Natural killer cell treated with Interleukin-12 subunit alpha and Interleukin-12 subunit beta and Interleukin-15 and Interleukin-18, amount 100 ng/mL, for 72 hours (primary cell): ENCODE data around the gene PARVA. TPM values are rescaled to one million over a fixed set of nuclear protein-coding genes. Genes with fewer than 3 reads are reported as not detected.

Source experiments
- ATAC-seq, 2 donors: fragments of 150-1000 bp; cut with Tn5 transposase in 1 of 2; sonication (Bioruptor Pico), chemical (Tn5 transposase) in 1 of 2; 2 replicates each; pipeline ENCODE4 v1.10.0; 2021
- DNase-seq: peaks from one replicate; pipeline ENCODE4 v3.0.0; 2022; ENCODE audit warnings: low spot score
- H3K27ac Mint-ChIP-seq, 2 donors: 1 replicate in 1 of 2; 2 replicates in 1 of 2; pipeline ENCODE4 v1.8.0; 2022; ENCODE audit warnings: mixed read lengths in 2 of 2, mild to moderate bottlenecking in 1 of 2, moderate library complexity in 1 of 2
- H3K27me3 Mint-ChIP-seq, 2 donors: 1 replicate in 1 of 2; 2 replicates in 1 of 2; pipeline ENCODE4 v1.8.0; 2022; ENCODE audit warnings: mixed read lengths in 2 of 2
- H3K36me3 Mint-ChIP-seq: one replicate; pipeline ENCODE4 v1.8.0; 2022; ENCODE audit warnings: mixed read lengths
- H3K4me1 Mint-ChIP-seq, 2 donors: 1 replicate in 1 of 2; 2 replicates in 1 of 2; pipeline ENCODE4 v1.8.0; 2022; ENCODE audit warnings: low read depth in 2 of 2, mixed read lengths in 2 of 2, mild to moderate bottlenecking in 1 of 2
- H3K4me3 Mint-ChIP-seq: one replicate; pipeline ENCODE4 v1.8.0; 2022; ENCODE audit warnings: mixed read lengths
- H3K9me3 Mint-ChIP-seq: 2 replicates; pipeline ENCODE4 v1.8.0; 2022; ENCODE audit warnings: mixed read lengths
- total RNA-seq, 2 donors: library from RNA; stranded (reverse); gene quantifications; one replicate each; pipeline ENCODE4 v1.2.3, GENCODE V29; 2022

The PARVA gene
- total RNA-seq, 2 donors from 2014 or later, result not detected

DNA sequence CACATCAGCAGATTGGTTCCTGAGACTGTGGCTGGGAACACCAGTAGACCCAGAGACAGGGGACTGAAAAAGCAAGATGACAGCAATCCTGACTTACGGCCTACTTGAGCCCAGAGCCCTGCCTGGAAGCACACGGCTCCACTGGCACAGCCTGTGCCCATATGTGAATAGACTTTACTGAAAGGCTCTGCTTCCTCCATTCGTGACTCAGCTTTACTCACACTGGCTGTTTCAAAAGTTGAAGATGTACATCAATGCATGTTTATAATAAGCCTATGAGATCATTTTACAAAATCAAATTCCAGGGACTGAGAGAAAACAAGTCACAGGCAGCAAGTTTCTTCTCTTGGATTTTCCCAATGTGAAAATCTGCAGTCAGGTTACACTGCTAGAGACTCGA, 162.2 kb downstream of the PARVA start:
- no peaks in the 10 kb centered on the region for H3K36me3 Mint-ChIP-seq
- ATAC-seq (no peak), DNase-seq (no peak)
- no peaks in the 10 kb centered on the region for H3K4me1 Mint-ChIP-seq
- H3K4me3 Mint-ChIP-seq, result no peak overlapping the region
- H3K27ac Mint-ChIP-seq, result no peak overlapping the region
- peaks cover 12 to 33% of the 10 kb centered on the region in 2 donors for H3K27me3 Mint-ChIP-seq
- H3K9me3 Mint-ChIP-seq, result no peaks in the 10 kb centered on the region

DNA sequence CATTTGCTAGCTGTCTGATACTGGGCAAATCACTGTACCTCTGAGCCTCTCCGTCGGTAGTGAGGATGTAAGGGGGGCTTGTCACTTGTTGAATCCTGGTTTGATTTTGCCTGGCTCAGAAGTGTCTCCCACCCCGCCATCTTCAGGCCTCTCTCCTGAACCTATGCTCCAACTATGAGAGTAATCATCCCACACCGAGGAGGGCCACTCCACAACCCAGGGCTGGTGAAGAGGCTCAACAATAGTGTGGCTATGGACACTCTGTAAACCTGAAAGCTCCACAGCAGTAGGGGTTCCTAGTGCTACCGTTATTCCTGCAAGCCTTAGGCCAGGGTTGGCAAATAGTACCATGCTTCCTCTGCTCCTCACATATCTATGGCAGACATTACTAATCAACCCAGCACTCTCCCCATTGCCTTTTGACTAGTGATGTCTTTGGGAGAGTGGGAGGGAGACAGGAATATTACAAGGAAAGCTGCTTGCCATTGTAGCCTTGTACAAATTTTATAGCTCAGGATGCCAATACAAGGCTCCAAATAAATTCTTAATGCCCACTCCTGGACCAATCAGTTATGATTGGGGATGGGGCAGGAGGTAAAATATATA, 162.8 kb downstream of the PARVA start:
- peaks cover 10 to 33% of the 10 kb centered on the region in 2 donors for H3K27me3 Mint-ChIP-seq
- ATAC-seq, result no peak
- peak; percentile 12 for DNase-seq

DNA sequence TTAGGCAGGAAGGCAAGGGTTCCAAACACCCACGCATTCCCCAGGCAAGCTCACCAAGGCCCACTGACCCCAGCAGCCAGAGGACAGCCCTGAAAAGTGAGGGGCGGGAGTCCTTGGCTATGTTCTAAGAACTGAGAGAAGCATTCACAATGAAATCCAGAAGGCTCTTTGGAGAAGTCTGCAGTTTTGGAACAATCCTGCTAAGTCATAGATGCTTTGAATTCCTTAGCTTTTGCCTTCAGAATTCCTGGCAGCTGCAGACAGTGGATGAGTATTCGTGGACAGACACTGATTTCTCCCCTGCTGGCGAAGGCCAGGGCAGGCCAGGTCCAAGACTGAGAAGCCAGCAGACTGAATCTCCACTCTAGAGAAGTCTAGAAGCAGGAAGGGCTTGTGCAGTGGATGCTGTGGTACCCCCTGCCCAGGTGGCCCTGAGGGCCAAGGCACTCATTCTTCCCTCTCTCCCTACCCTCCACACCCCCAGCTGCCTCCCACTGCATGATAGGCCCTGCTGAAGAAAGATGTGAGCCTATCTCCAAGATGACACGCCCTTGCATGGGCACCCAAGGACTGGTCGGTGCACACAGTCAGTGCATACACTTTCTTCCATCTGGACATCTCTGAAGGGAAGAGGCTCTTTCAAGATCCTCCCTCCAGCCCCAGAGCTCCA, 163.7 kb downstream of the PARVA start:
- Mint-ChIP-seq H3K4me1 (no peaks in the 10 kb centered on the region), H3K4me3 (no peak overlapping the region), H3K27me3 (peaks cover 9 to 29% of the 10 kb centered on the region in 2 donors), H3K27ac (no peak overlapping the region), H3K9me3 (no peaks in the 10 kb centered on the region), H3K36me3 (no peaks in the 10 kb centered on the region)
- ATAC-seq (no peak), DNase-seq (peak; percentile 5)

More for the DNA sequence above, 162.8 kb downstream of the PARVA start:
- no peak overlapping the region for H3K4me3 Mint-ChIP-seq
- H3K27ac Mint-ChIP-seq, result no peak overlapping the region
- H3K4me1 Mint-ChIP-seq, result no peaks in the 10 kb centered on the region
- no peaks in the 10 kb centered on the region for H3K9me3 Mint-ChIP-seq
- no peaks in the 10 kb centered on the region for H3K36me3 Mint-ChIP-seq

DNA sequence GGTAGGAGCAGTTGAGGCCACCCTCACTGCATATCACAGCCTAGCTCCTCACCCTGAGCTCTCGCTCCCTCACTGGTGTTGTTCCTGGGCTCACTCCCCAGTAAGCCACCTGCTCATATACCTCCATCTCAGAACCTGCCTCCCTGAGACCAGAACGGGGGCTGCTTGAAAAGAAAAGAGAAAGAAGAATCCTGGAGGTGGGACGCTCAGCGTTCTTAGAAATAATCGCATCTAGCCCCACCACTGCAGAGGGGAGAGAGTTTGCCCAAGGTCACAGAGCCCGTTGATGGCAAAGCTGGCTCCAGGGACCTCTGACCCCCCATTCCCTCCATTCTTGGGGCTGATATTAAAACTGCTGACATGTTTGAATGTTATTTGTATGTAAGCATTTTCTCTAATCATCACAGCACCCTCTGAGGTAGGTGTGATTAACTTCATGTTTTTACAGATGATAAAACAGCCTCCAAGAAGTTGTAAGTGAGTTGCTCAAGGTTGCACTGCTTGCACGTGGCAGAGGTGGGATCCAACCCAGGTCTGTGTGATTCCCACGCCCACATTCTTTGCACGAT, 164.3 kb downstream of the PARVA start:
- DNase-seq (no peak), ATAC-seq (no peak)
- Mint-ChIP-seq H3K27me3 (peaks cover 5 to 23% of the 10 kb centered on the region in 2 donors), H3K27ac (no peak overlapping the region), H3K4me3 (no peak overlapping the region), H3K4me1 (no peaks in the 10 kb centered on the region), H3K36me3 (no peaks in the 10 kb centered on the region), H3K9me3 (no peaks in the 10 kb centered on the region)

DNA sequence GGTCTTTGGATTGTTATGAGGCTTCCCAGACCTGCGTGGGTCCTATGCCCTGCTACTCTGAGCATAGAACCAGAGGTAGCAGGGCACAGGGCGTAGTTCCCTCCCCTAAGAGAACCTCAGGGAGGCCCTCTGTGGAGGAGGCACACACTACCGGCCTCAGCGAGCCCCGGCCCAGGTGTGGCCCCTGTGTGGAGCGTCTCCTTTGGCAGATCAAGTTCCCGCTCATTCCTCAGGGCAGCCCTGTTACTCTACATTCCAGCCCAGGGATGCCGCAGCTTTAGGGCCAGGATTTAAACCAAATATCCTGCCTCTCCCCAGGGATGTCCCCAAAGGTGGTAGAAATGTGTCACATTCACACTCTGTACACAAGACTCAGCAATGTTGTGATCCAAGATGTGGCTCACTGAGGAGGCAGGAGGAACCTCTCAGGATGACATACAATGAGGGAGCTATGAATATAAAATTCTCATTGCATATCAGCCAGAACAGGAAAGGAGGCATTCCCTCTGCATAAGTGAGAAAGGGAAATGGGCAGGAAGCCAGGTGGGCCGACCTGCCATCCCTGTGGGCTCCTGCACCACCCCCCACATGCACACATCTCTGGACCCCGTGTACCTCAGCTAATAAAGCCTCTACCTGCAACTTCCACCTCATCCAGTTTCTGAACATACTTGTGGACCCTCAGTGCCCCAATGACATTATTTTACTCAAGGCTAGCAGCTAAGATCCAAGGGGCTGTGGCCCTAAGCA, 165.0 kb downstream of the PARVA start:
- Mint-ChIP-seq H3K36me3 (no peaks in the 10 kb centered on the region), H3K4me1 (no peaks in the 10 kb centered on the region), H3K4me3 (no peak overlapping the region), H3K9me3 (no peaks in the 10 kb centered on the region), H3K27me3 (peaks cover 5 to 16% of the 10 kb centered on the region in 2 donors), H3K27ac (no peak overlapping the region)
- ATAC-seq (no peak), DNase-seq (peak; percentile 42)

DNA sequence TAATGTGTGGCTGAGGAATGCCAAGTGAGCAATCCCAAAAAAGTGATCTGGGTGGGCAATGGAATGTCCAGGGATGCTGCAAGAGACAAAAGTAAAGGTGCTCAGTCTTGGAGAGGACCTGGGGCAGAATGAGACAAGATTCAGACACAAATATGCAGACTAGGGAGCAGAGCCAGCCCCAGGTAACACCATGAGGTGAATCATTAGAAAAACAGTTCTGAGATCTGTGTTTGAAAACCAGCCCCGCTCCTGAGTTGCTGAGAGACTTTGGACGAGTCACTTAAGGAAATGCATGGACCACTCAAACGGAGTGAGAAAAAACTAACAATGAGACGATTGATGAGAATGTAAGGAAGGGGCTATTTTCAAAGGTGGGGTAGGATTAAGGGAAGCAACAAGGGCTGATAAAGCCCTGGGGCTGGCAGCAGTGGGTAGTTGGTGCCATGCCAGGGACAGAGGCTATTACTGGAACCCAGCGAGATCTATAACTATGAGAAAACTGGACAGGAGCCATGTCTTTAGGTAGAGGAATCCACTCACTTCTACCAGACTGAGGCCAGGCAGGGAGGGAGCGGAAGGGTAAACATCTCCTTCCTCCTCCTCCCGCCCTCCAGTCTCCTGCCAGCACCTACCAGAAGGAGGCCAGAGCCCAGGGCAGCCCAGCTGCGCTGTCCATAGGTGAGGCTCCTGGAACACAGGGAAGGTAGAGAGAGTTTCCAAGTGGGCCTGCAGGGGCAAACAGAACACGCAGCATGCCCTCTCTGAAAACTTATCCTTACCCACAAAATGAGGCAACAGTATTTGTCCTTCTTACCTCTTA, 166.4 kb downstream of the PARVA start:
- H3K27me3 Mint-ChIP-seq, result peaks cover 5 to 8% of the 10 kb centered on the region in 2 donors
- no peak for ATAC-seq
- peak; percentile 25 for DNase-seq
- no peaks in the 10 kb centered on the region for H3K4me1 Mint-ChIP-seq
- H3K9me3 Mint-ChIP-seq, result no peaks in the 10 kb centered on the region
- no peak overlapping the region for H3K27ac Mint-ChIP-seq
- no peak overlapping the region for H3K4me3 Mint-ChIP-seq
- H3K36me3 Mint-ChIP-seq, result no peaks in the 10 kb centered on the region

DNA sequence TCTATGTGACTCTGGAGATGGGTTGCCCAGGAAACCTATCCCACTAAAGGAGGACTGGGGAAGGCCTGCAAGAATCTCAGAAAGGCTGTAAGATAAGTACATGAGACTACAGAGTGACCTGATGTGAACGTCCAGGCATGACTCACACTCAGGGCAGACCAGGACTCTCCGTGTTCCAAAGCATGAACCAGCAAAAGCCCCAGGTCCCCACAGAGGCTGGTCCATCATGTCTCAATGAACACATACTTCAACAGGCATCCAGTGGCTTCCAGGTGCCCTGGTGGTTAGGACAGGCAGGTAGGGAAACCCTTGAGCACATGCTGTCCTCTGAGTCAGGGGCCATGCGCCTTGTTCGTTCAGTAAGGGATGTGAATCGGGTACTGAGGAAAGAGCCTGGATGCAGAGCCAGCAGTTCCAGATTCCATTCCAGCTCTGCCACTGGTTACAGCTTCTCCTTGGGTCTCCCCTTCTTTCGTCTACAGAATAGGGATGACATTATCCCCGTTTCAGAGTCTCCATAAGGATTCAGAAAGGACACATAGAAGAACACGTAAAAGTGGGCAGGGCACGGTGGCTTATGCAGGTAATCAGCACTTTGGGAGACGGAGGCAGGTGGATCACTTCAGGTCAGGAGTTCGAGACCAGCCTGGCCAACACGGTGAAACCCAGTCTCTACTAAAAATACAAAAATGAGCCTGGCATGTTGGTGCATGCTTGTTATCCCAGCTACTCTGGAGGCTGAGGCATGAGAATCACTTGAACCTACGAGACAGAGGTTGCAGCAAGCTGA, 167.8 kb downstream of the PARVA start:
- peaks cover 5 to 8% of the 10 kb centered on the region in 2 donors for H3K27me3 Mint-ChIP-seq
- DNase-seq (no peak), ATAC-seq (no peak)
- H3K36me3 Mint-ChIP-seq, result no peaks in the 10 kb centered on the region
- no peaks in the 10 kb centered on the region for H3K9me3 Mint-ChIP-seq
- H3K27ac Mint-ChIP-seq, result no peak overlapping the region
- no peaks in the 10 kb centered on the region for H3K4me1 Mint-ChIP-seq
- H3K4me3 Mint-ChIP-seq, result no peak overlapping the region

DNA sequence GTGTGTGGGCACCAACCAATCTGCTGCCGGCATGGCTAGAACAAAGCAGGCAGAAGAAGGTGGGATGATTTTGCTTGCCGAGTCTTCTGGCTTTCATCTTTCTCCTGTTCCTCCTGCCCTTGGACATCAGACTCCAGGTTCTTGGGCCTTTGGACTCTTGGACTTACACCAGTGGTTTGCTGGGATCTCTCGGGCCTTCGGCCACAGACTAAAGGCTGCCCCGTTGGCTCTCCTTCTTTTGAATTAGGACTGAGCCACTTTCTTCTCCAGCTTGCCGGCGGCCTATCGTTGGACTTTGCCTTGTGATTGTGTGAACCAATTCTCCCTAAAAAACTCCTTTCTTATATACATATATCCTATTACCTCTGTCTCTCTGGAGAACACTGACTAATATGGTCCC, 168.8 kb downstream of the PARVA start:
- no peak overlapping the region for H3K27ac Mint-ChIP-seq

DNA sequence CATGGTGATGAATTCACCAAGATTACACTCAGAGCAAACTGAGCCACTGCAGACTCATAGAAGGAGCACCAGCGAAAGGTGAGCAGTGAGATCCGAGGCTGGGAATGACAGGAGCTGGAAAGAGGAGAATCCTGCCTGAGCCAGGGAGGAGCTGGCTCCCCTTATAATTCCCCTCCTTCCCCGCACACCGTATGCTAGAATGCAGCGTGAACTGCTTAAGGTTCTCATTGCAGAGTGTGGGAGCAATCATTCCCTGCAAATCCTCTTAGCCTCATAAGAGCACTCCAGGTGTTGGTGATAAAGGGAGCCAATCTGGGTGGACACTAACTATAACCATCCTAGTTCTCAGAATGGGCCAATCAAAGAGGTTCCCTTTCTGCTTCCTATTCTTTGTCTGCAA, 169.3 kb downstream of the PARVA start:
- Mint-ChIP-seq H3K4me1 (no peaks in the 10 kb centered on the region), H3K27ac (no peak overlapping the region), H3K9me3 (no peaks in the 10 kb centered on the region), H3K36me3 (no peaks in the 10 kb centered on the region), H3K27me3 (peaks cover 5 to 8% of the 10 kb centered on the region in 2 donors), H3K4me3 (no peak overlapping the region)
- ATAC-seq, result no peak
- DNase-seq, result no peak

More for the DNA sequence above, 168.8 kb downstream of the PARVA start:
- Mint-ChIP-seq H3K4me3 (no peak overlapping the region), H3K9me3 (no peaks in the 10 kb centered on the region), H3K36me3 (no peaks in the 10 kb centered on the region), H3K4me1 (no peaks in the 10 kb centered on the region), H3K27me3 (peaks cover 5 to 8% of the 10 kb centered on the region in 2 donors)
- DNase-seq (no peak), ATAC-seq (no peak)

DNA sequence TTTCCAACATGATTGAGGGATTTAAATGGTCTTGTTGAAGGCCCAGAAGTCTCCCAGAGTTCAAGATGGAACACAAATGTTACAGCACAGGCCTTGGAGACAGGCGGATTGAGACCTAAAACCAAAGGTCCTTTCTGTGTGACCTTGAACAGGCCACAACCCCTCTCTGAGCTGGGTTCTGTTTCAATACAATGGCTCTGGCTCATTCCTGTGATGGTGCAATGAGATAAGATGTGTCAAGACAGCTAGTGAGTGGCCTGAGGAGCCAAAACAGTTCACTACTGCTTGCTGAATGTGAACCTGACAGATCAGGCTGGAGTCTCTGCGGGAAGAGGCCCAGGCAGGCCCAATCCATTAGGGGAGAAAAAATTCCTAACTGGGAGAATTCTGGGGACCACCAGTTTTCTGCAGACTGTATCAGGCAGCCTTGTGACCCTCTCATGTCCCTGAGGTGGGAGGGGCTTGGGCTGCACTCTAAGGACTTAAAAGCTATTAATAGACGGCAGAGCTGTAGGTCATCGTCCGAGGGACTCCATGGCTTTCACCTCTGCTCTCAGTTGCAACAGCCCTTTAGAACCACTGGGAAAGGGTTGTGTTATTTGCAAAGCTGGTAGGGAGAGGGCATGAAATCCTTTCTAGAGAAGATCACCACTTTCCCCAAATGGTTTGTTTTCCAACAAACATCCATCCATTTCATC, 170.7 kb downstream of the PARVA start:
- Mint-ChIP-seq H3K4me3 (no peak overlapping the region), H3K4me1 (no peaks in the 10 kb centered on the region), H3K9me3 (no peaks in the 10 kb centered on the region), H3K27ac (no peak overlapping the region), H3K27me3 (peaks cover 8% of the 10 kb centered on the region in 2 donors), H3K36me3 (no peaks in the 10 kb centered on the region)
- ATAC-seq (no peak), DNase-seq (no peak)

DNA sequence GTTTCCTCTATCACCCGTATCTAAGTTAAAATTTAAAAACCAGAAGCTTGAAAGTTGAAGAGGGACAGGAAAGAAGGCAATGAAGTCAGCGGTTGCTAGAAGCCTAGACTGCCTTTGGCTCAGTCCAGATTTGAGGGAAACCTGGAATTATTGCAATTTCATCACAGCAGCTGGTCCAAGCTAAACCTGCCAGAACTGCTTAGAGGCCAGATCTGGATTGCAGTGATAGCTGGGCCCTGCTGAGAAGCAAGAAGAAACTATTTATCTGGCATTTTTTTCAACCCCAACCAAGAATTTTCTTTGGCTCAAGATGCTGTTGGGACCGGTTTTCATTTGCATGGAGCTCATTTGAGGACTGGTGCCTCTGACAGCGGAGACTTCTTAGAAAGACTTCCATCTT, 175.3 kb downstream of the PARVA start:
- Mint-ChIP-seq H3K27ac (no peak overlapping the region), H3K9me3 (no peaks in the 10 kb centered on the region), H3K4me3 (no peak overlapping the region), H3K4me1 (no peaks in the 10 kb centered on the region), H3K27me3 (peaks cover 9 to 30% of the 10 kb centered on the region in 2 donors), H3K36me3 (no peaks in the 10 kb centered on the region)
- DNase-seq (no peak), ATAC-seq (no peak)

DNA sequence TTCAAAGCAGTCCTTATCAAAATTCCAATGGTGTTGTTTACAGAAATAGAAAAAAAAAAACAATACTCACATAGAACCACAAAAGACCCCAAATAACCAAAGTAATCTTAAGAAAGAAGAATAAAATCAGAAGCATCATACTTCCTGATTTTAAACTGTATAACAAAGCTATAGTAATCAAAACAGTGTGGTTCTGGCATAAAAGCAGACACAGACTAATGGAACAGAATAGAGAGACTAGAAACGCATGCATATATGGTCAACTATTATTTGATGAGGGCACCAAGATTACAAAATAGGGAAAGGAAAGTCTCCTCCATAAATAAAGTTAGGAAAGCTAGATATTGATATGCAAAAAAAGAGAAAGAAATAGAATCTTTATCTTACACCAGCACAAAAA, 176.8 kb downstream of the PARVA start:
- Mint-ChIP-seq H3K4me3 (no peak overlapping the region), H3K36me3 (no peaks in the 10 kb centered on the region), H3K27me3 (peaks cover 12 to 36% of the 10 kb centered on the region in 2 donors), H3K4me1 (no peaks in the 10 kb centered on the region), H3K9me3 (no peaks in the 10 kb centered on the region), H3K27ac (no peak overlapping the region)
- ATAC-seq, result no peak
- no peak for DNase-seq
